Measurements from ENCODE around the gene AHCYL2. TPM values are rescaled to one million over a fixed set of nuclear protein-coding genes. Genes with fewer than 3 reads are reported as not detected.

AHCYL2 gene
- total RNA-seq, 1 experiment from 2014 or later, result 25.6 TPM

DNA sequence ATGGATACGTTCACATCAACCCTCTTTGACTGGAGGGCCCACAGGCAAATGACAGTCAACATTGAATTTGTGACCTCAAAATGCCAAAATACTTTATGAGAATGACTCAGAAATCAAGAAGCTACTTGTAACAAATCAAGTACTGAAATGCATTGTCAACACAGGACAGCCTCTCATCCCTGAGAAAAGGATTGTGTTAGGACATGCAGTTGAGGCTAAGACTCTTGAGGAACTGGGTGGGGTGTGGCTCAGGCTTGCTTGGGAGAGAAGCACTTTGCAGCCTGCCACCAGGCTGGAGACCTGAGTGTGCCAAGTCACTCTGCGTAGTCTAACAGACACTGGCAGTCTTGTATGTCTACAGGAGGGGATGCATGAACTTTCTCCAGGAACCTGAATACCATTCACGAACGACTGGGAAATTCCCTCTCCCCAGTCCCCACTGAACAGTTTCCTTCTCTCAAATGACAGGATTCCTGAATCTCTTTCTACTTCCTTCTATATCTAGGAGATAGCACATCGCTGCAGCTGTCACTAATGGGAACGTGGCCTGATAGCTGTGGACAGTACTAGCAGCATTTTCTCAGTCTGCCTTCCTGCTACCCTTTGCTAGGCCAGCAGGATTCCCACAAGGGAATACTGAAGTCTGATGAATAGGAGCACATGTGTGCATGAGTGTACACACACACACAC, 39.7 kb upstream of the AHCYL2 start:
- TF ChIP-seq, protein P1, sequence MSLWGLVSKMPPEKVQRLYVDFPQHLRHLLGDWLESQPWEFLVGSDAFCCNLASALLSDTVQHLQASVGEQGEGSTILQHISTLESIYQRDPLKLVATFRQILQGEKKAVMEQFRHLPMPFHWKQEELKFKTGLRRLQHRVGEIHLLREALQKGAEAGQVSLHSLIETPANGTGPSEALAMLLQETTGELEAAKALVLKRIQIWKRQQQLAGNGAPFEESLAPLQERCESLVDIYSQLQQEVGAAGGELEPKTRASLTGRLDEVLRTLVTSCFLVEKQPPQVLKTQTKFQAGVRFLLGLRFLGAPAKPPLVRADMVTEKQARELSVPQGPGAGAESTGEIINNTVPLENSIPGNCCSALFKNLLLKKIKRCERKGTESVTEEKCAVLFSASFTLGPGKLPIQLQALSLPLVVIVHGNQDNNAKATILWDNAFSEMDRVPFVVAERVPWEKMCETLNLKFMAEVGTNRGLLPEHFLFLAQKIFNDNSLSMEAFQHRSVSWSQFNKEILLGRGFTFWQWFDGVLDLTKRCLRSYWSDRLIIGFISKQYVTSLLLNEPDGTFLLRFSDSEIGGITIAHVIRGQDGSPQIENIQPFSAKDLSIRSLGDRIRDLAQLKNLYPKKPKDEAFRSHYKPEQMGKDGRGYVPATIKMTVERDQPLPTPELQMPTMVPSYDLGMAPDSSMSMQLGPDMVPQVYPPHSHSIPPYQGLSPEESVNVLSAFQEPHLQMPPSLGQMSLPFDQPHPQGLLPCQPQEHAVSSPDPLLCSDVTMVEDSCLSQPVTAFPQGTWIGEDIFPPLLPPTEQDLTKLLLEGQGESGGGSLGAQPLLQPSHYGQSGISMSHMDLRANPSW (CRISPR knock-in tag; conservative IDR thresholded peaks at IDR 0.05; ENCODE audit: low read depth), result no peak
- no peak for DNase-seq (ENCODE audit: low spot score)
- H3K9me3 Mint-ChIP-seq, result peaks cover 7% of the 10 kb centered on the region
- peaks cover 20% of the 10 kb centered on the region for H3K4me1 Mint-ChIP-seq
- H3K4me3 Mint-ChIP-seq, result no peak overlapping the region
- ChIA-PET POLR2A (no interaction called here), CTCF (no interaction called here)
- no peak for ATAC-seq
- H3K27me3 Mint-ChIP-seq (ENCODE audit: low read depth), result peaks cover 30% of the 10 kb centered on the region
- no peak overlapping the region for H3K27ac Mint-ChIP-seq
- H3K36me3 Mint-ChIP-seq, result no peaks in the 10 kb centered on the region

GRCh38 chr7:129186749-129187260, 38.0 kb upstream of the AHCYL2 start:
- ATAC-seq (no peak), DNase-seq (ENCODE audit: low spot score) (no peak)
- Mint-ChIP-seq H3K4me1 (peaks cover 34% of the 10 kb centered on the region), H3K27ac (no peak overlapping the region), H3K9me3 (no peaks in the 10 kb centered on the region), H3K27me3 (ENCODE audit: low read depth) (peaks cover 30% of the 10 kb centered on the region), H3K4me3 (no peak overlapping the region; the same call in 1 of the 2 replicates), H3K36me3 (no peaks in the 10 kb centered on the region)
- TF ChIP-seq, protein P2, sequence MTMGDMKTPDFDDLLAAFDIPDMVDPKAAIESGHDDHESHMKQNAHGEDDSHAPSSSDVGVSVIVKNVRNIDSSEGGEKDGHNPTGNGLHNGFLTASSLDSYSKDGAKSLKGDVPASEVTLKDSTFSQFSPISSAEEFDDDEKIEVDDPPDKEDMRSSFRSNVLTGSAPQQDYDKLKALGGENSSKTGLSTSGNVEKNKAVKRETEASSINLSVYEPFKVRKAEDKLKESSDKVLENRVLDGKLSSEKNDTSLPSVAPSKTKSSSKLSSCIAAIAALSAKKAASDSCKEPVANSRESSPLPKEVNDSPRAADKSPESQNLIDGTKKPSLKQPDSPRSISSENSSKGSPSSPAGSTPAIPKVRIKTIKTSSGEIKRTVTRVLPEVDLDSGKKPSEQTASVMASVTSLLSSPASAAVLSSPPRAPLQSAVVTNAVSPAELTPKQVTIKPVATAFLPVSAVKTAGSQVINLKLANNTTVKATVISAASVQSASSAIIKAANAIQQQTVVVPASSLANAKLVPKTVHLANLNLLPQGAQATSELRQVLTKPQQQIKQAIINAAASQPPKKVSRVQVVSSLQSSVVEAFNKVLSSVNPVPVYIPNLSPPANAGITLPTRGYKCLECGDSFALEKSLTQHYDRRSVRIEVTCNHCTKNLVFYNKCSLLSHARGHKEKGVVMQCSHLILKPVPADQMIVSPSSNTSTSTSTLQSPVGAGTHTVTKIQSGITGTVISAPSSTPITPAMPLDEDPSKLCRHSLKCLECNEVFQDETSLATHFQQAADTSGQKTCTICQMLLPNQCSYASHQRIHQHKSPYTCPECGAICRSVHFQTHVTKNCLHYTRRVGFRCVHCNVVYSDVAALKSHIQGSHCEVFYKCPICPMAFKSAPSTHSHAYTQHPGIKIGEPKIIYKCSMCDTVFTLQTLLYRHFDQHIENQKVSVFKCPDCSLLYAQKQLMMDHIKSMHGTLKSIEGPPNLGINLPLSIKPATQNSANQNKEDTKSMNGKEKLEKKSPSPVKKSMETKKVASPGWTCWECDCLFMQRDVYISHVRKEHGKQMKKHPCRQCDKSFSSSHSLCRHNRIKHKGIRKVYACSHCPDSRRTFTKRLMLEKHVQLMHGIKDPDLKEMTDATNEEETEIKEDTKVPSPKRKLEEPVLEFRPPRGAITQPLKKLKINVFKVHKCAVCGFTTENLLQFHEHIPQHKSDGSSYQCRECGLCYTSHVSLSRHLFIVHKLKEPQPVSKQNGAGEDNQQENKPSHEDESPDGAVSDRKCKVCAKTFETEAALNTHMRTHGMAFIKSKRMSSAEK (CRISPR knock-in tag; IDR thresholded peaks at IDR 0.05; ENCODE audit: borderline replicate concordance), result no peak
- TF ChIP-seq ZNF219 (CRISPR knock-in tag; IDR thresholded peaks at IDR 0.05; ENCODE audit: borderline replicate concordance), result no peak
- TF ChIP-seq TP53 (CRISPR knock-in tag; IDR thresholded peaks at IDR 0.05), result no peak
- TF ChIP-seq, protein P3, sequence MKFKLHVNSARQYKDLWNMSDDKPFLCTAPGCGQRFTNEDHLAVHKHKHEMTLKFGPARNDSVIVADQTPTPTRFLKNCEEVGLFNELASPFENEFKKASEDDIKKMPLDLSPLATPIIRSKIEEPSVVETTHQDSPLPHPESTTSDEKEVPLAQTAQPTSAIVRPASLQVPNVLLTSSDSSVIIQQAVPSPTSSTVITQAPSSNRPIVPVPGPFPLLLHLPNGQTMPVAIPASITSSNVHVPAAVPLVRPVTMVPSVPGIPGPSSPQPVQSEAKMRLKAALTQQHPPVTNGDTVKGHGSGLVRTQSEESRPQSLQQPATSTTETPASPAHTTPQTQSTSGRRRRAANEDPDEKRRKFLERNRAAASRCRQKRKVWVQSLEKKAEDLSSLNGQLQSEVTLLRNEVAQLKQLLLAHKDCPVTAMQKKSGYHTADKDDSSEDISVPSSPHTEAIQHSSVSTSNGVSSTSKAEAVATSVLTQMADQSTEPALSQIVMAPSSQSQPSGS (CRISPR knock-in tag; IDR thresholded peaks at IDR 0.05; ENCODE audit: borderline replicate concordance, low read depth), result no peak
- TF ChIP-seq SMAD4 (CRISPR knock-in tag; IDR thresholded peaks at IDR 0.05), result no peak
- TF ChIP-seq ZNF416 (CRISPR knock-in tag; IDR thresholded peaks at IDR 0.05), result no peak
- no peak for TF ChIP-seq E2F1 (CRISPR knock-in tag; IDR thresholded peaks at IDR 0.05)
- TF ChIP-seq, protein P4, sequence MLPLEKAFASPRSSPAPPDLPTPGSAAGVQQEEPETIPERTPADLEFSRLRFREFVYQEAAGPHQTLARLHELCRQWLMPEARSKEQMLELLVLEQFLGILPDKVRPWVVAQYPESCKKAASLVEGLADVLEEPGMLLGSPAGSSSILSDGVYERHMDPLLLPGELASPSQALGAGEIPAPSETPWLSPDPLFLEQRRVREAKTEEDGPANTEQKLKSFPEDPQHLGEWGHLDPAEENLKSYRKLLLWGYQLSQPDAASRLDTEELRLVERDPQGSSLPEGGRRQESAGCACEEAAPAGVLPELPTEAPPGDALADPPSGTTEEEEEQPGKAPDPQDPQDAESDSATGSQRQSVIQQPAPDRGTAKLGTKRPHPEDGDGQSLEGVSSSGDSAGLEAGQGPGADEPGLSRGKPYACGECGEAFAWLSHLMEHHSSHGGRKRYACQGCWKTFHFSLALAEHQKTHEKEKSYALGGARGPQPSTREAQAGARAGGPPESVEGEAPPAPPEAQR (CRISPR knock-in tag; IDR thresholded peaks at IDR 0.05), result no peak
- no peak for TF ChIP-seq NFYB (CRISPR knock-in tag; conservative IDR thresholded peaks at IDR 0.05; ENCODE audit: low read depth)
- TF ChIP-seq GABPB1 (CRISPR knock-in tag; IDR thresholded peaks at IDR 0.05), result no peak
- no peak for TF ChIP-seq FOXP4 (CRISPR knock-in tag; IDR thresholded peaks at IDR 0.05)
- TF ChIP-seq CDX4 (CRISPR knock-in tag; IDR thresholded peaks at IDR 0.05; ENCODE audit: borderline replicate concordance), result no peak
- POLR2A ChIA-PET, result no interaction called here
- CTCF ChIA-PET, result no interaction called here
